NCI-H1930 (cell line): ENCODE data around the gene ST6GALNAC2.
"Not testable (repeated sequence)": the region's sequence is repeated elsewhere in the genome, so short reads cannot be mapped to it uniquely, and the experiment has no call there.

ENCODE experiments used
- DNase-seq, 2 experiments: peaks; one replicate each; lab custom pipeline; 2025; lab: John Stamatoyannopoulos, UW

The ST6GALNAC2 gene

DNA sequence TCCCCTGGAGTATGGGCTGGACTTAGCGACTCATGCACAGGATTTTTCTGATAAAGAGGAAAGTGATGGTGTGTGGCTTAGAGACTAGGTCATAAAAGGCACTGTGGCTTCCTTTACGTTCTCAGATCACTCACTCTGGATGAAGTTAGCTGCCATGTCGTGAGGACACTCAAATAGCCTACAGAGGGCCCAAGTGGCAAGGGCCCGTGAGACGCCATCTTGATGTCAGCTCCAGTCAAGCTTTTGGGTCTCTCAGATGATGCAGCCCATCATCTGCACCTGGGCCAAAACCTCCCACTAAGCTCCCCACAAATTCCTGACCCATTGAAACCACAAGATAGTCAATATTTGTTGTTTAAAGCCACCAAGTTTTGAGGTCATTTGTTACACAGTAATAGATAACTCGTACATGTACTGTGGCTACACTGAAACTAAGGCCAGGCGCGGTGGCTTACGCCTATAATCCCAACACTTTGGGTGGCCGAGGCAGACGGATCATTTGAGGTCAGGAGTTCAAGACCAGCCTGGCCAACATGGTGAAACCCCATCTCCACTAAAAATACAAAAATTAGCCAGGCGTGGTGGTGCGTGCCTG, 14.7 kb downstream of the ST6GALNAC2 start:
- DNase-seq: no peak

DNA sequence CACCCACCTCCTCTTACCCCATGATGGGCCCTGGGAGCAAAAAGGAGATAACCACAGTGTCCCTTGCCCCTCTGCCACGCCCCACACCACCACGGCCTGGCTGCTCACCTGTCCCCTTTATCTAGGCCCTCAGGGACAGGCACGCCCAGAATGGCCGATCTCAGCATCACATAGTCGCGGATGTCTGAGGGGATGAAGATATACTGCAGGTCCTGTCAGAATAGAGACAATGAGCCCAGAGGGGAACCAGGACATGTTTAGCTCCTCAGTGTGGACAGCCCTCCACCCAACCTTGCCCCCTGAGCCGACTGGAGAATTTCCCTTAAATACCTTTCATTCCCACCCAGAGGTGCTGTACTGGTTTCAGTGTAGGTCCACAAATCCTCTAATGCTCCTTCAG, 15.2 kb downstream of the ST6GALNAC2 start:
- no peak for DNase-seq

DNA sequence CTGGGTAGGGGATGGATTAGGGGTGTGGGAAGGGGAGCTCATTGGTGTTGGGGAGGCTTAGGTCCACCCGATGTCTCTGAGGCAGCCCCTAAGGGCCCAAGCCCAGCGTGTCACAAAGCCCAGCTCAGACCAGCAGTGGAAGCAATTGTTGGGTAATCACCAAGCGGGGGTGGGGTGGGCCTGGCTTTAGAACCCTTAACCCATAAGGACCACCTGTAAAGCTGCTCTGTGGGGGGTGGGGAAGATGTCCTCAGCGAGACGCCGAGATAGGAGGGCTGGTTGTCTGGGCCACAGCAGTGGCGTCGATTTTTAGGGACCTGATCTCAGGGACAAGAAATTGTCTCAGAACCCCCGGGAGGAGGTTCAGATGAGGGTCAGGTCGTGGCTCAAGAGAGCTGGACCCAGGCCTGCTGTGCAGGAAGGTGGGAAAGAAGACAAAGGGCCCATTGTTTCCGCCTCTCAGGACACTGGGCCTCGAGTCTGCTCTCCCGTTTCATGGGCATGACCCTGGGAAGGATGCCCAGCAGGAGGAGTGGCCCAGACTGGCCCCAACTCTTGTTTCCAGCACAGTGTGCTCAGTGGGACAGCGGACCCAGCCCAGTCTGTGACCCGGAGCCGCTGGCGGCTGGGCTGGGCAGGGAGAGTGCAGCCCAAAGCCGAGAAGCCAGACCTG, 15.9 kb downstream of the ST6GALNAC2 start:
- DNase-seq: no peak

DNA sequence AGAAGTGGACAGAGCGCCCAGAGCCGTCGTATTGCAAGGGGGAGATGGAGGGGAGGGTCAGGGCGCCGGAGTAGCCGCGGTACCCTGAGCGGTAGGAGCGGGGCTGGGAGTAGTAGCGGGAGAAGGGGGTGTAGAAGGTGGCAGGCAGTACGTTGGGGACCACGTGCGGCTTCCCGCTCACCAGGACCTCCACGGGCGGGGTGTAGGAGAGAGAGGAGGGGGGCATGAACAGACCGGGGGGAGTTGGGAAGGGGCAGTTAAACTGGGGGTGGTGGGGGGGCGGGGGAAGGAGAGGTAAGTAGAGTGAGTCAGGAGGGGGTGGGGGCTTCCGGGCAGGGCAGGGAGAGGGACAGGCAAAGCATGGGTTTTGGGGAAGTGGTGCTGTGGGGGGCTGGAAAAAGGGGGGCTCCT, 16.8 kb downstream of the ST6GALNAC2 start:
- DNase-seq: no peak

GRCh38 chr17:76567634-76568432, 17.8 kb downstream of the ST6GALNAC2 start:
- DNase-seq: no peak

GRCh38 chr17:76566988-76567431, 18.6 kb downstream of the ST6GALNAC2 start:
- DNase-seq: no peak

- no peak for DNase-seq
These were observed 19.1 kb downstream of the ST6GALNAC2 start for GRCh38 chr17:76566613-76566943.

DNA sequence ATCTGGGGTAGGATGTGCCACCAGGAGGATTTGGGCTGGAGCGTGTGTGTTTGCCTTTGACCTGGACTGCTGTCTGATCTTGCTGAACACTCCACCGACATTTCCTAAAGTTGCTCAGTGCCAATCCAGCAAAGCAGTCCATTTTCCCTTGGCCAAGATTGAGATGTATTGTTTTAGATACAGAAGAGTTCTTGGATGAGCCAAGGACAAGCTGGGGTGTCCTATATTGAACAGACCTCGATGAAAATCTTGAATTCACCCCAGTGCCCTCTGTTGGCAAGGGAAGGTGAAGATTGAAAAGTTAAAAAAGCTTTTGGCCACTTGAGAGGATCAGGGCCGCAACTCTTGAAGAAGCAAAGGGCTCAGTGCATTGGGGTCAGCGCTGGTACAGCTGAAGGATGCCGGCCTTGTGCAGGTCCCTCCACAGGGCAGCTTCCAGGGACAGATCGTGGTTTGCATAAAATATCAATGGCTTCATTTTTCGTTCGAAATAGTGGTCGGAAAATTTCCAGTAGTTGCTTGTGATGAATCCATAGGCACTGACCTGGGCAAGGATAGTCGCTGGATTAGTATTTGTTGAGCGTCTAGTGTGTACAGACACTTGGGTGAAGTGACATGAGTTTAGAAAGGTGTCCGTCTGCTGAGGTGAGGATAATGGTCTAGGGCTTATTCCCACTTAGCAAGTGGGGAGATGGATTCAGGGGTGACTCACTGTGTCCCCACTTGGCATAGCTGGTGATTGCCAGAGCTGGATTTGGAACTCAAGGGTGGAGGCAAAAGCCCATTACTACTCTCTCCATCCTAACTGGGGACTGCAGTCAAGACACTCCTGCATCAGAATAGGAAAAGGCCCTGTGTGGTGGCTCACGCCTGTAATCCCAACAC, 19.7 kb downstream of the ST6GALNAC2 start:
- DNase-seq: no peak

DNA sequence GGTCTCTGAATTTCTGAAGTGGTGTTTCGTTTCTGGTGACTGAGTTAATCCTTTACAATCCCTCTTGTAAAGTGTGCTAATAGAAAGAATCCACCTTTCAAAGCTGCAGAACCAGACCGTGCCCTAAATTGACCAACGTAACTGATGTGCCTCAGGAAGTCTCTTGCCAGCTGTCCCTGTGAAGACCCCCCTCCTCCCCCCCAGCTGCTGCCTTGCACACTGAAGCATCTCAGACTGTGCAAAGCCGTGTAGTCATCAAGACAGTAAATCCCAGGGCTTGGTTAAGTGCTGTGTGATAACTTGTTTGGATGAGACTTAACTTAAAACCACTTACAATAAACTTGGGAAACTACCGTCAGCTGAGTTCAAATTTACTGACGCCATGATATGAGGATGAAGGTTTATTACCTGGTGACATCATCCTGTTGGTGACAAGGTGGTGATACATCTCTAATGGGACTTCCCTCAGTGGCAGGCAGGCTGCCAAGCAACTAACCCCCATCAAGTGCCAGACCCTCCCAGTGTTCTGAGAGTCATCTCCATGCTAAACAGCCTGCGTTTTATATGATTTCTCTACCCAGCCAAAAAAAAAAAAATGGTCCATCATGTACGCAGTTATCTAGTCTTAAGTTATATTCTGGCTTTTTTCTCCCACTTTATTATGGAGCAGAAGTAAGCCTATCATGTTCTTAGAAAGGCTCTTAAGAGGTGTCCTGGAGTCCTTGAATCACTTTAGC, 20.5 kb downstream of the ST6GALNAC2 start:
- DNase-seq: not testable (repeated sequence)

- DNase-seq: not testable (repeated sequence)
These were observed 22.3 kb downstream of the ST6GALNAC2 start for GRCh38 chr17:76563359-76563758.

GRCh38 chr17:76562734-76563148, 22.9 kb downstream of the ST6GALNAC2 start:
- no peak for DNase-seq

DNA sequence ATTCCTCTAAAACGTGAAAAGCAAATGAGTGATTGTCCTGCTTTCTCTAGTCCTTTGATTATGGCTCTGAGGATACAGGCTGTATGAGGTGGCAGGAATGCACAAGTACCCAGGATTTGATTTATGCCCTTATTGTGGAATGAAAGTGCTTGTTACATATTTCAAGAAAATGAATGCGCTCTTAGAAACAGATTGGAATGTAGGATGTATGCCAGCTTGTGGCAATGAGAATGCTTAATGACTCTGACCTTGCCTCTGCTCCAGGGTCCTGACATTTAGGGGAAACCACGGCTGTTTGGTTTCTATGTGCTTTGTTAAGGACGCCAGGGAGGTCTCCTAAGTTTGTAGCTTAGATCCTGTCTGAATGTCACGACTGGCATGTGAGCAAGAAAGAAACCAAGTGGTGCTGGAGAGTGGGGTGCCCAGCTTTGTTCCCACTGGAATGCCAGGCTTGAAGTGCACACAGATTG, 23.8 kb downstream of the ST6GALNAC2 start:
- DNase-seq: no peak

- no peak for DNase-seq
These were observed 24.3 kb downstream of the ST6GALNAC2 start for GRCh38 chr17:76561332-76561731.

DNA sequence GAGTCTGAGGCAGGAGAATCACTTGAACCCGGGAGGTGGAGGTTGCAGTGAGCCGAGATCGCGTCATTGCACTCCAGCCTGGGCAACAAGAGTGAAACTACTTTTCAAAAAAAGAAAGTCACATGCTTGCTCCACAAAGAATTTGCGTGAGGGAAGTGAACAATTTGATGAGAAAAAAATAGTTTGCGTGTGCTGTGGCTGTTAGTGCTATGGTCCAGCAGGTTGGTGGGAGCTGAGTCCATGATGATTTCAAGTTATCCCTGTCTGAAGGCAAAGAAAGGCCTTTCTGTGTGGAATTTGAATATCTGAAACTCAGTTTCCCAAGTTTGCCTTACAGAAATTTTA, 24.8 kb downstream of the ST6GALNAC2 start:
- DNase-seq: no peak

DNA sequence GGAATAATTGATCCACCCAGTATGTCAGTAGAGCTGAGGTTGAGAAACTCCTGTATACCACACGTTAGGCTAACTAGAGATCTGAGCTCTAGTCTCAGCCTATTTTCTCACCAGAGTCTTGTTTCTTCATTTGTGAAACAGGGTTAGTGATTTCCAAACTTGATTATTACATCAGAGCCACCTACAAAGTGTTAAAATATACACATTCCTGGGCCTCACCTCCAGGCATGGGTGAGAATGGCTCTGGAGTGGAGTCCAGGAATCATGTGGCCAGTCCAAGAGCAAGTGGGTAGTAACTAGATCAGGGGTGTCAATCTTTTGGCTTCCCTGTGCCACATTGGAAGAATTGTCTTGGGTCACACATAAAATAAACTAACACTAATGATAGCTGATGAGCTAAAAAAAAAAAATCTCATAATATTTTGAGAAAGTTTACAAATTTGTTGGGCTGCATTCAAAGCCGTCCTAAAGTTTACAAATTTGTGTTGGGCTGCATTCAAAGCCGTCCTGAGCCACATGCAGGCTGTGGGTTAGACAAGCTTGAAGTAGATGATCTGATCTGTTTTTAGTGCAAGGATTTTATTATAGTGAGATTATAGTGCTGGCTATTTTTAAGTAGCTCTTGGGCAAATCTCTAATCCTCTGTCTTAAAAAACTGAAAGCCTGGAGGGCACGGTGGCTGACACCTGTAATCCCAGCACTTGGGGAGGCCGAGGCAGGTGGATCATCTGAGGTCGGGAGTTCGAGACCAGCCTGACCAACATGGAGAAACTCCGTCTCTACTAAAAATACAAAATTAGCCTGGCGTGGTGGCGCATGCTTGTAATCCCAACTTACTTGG, 25.4 kb downstream of the ST6GALNAC2 start:
- no peak for DNase-seq

GRCh38 chr17:76559460-76559859, 26.2 kb downstream of the ST6GALNAC2 start:
- DNase-seq: not testable (repeated sequence)

DNA sequence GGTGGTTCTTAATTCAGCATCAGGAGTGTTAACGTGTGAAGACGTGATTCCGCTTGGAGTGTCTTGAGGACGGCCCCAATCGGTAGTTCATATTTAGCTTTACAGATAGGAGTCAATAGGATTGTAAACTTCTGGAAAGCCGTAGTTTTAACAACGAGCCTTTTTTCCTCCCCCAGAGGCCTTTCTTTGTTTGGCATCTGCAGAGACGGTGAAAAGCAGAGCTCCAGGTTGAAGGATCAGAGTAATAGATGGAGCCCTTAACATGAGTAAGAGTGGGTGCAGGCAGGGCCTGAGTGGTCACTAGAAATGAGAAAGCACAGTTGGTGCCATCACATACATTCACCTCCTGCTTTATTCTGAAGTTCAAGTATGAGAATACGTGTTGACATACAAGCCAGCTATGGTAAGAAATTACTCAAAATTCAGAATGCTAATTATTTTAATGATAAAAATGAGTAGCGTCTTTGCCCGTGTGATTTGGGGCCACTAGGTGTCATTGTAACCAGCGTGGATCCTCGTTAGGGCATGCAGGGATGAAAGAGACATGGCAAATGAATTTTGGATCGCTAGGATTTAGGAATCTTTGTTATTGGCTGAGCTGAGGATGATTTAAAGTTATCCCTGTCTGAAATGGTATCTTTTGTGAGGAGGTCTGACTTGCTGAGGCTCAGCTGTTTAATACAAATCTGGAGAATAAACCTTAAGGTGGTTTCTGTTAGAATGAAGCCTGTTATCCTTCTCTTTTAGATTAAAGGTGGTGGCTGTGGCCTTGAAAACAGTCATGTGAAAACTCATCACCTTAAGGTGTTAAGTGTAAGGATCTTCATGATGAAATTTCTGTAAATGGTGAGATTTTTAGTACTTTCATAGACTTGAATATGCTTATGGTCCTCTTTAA, 27.2 kb downstream of the ST6GALNAC2 start:
- no peak for DNase-seq

- peak; percentile 97 to 98 for DNase-seq
These were observed 28.1 kb downstream of the ST6GALNAC2 start for GRCh38 chr17:76557368-76558197.
